Measurements from ENCODE around the gene PRXL2A.

The PRXL2A gene

GRCh38 chr10:80461208-80462183 lies 53.1 kb downstream of the PRXL2A start:
- DNase-seq (ENCODE audit: low read depth in 3 of 3), result no peak

DNA sequence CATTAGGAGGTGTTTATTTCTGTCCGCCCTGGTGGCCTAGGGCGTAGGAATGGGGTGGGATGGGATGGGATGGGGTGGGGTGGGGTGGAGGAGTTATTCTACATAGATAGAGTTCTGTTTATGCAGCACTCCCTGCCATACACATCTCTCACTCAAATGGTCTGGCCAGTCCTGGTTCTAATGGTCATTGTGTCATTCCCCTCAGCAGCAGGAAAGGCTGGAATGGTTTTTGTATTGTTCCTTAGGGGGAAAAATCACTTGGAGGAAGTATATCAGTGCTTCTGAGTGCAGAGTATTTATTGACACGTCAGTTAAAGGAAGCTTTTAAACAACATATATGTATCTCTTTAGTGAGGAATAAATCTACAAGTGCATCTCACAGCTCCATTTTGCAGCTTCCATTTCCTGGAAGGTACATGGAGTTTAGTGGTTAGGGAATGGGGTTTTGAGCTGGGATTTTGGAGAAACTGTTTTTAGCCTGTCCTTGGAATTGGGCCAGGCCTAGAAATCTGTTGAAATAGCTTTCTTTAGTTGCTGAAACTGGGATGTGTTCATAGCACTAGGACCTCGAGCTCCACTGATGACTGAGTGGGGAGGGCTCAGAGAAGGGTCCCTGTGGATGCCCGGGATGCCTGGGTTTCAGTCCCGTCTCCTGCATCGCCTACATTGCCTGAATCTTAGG lies 54.1 kb downstream of the PRXL2A start:
- no peak for DNase-seq (ENCODE audit: low read depth in 3 of 3)

- DNase-seq (ENCODE audit: low read depth in 3 of 3), result no peak
These were observed 54.8 kb downstream of the PRXL2A start for GRCh38 chr10:80462981-80463741.

GRCh38 chr10:80463868-80464267 lies 55.5 kb downstream of the PRXL2A start:
- no peak for DNase-seq (ENCODE audit: low read depth in 3 of 3)

GRCh38 chr10:80464557-80465450 lies 56.5 kb downstream of the PRXL2A start:
- DNase-seq (ENCODE audit: low read depth in 3 of 3), result no peak

DNA sequence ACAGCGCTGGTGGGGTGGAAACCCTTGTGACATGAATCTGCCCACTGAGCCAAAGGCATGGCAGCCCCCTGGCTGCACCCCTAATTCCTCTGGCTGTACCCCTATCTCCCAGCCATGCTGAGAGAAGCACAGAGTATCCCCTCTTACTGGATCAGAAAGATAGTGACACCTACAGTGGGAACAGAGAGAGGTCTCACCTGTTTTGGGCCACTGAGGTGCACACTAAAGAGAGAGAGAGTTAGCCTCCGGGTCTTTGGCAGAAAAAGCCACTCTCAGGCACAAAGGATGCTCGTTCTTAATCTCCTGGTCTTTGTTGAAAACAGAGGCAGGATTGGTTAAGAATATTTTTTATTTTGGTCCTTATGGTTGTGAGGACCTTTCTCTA lies 57.1 kb downstream of the PRXL2A start:
- DNase-seq (ENCODE audit: low read depth in 3 of 3), result no peak

DNA sequence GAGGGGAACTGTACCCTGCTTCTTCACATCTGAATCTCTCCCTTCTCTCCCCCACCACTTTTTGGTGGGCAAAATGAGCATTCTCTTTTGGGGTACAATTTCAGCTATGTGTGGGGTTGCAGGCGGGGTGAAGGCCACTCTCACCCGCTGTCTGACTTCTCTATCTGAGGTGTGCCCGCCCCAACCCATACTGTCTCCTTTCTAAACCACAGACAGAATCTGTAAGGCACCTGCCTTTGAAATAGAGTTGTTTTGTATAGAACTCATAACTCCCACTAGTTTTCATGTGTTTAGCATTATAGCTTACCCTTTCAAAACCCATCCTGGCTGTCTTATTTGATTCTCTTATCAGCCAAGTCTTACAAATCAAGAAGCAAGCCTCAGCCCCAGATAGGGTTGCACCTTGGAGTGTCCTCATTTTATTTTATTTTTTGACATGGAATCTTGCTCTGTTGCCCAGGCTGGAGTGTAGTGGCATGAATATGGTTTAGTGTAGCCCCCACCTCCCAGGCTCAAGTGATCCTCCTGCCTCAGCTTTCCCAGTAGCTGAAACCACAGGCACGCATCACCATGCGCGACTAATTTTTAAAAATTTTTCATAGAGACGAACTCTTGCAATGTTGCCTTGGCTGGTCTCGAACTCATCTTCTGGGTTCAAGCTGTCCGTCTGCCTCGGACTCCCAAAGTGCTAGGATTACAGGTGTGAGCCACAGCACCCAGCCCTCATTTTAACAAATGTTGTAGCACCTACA lies 57.7 kb downstream of the PRXL2A start:
- no peak for DNase-seq (ENCODE audit: low read depth in 3 of 3)

- DNase-seq (ENCODE audit: low read depth in 3 of 3), result no peak
These were observed 58.5 kb downstream of the PRXL2A start for GRCh38 chr10:80466724-80467326.

DNA sequence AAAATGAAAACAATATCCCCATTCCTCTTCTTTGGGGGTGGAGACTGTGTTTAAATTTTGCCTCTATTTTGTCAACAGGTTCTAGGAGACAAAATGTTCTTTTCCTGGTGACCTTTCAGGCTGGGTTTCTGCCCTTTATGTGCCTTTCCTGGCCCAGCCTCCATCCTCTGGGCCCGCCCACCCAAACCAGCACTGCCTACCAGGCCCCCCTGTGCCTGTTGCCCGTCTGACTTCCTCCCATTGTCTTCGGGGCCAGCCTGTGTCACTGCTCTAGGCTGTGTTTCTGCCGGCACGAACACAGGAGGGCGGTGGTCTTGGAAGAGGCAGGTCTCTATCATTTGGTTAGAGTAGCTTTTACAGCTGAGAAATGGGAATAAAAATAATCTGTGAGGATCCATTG lies 59.7 kb downstream of the PRXL2A start:
- peak in 1 of 3 experiments; percentile 59 for DNase-seq (ENCODE audit: low read depth in 3 of 3)

- no peak for DNase-seq (ENCODE audit: low read depth in 3 of 3)
These were observed 60.6 kb downstream of the PRXL2A start for GRCh38 chr10:80468806-80469421.

DNA sequence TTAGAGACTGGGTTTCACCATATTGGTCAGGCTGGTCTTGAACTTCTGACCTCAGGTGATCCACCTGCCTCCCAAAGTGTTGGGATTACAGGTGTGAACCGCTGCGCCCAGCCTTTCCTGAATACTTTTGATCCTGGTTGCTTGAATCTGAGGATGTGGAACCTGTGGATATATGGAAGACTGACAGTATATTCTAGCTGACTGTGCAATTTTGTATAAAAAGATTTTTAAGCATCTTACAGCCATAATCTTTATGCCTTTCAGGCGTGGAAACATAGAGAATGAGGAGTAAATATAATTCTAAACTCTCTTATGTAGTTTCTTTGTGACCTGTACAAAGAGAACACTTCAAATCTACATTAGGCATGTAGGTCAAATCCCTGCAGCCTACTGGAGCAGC lies 61.9 kb downstream of the PRXL2A start:
- no peak for DNase-seq (ENCODE audit: low read depth in 3 of 3)

DNA sequence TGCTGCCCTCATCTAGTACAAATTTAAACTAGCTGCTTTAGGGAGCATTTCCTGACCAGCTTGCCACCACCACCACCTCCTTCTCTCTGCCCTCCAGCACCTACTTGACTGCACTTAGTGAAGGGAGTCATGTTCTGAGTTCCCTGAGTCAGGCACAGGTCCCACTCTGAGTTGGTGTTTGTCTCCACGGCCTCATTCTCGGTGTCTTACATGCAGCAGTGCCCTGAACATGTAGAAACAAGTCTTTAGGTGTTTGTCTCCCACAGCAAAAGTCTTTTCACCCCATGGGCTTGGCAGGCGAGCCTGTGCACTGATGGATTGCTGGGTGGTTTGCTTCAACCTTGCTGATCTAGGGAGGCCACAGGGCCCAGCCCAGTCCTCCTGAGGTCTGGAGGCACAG lies 62.6 kb downstream of the PRXL2A start:
- no peak for DNase-seq (ENCODE audit: low read depth in 3 of 3)

GRCh38 chr10:80471715-80472233 lies 63.4 kb downstream of the PRXL2A start:
- peak in 1 of 3 experiments; percentile 56 for DNase-seq (ENCODE audit: low read depth in 3 of 3)

DNA sequence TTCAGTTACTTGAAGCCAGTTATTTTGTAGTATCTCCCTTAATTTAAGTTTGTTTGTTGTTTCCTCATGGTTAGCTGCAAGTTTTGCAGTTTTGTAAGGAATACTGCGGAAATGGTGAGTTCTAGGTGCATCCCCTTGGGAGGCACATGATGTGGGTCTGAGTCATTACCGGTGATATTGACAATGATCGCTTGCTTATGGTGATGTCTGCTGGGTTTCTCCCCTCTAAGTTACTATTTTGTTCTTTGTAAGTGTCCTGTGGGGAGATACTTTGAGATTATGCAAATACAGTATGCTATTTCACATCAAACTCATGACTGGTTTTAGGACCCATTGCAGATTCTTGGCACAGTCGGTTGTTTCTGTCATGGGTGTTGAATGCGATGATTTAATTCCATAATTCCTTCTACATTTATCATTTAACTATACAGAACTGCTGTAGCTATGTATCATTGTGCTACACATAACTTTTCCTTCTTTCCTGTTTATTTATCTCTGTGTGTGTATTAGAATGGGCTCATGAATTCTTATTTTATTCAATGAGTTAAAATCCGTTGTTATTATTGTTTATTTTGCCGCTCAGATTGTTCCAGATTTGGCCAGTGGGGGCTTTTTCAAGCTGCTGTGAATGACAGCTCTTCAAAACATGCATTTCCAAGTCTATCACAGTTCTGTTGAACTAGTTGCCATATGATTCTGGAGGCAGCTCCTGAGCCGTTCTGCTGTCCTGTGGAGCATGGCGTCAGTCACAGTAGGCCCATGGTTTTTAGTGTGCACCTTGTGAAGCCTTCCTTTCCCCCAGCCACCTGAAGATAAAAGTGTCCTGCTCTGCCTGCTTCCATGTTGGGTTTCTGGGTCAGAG lies 64.1 kb downstream of the PRXL2A start:
- DNase-seq (ENCODE audit: low read depth in 3 of 3), result no peak

- no peak for DNase-seq (ENCODE audit: low read depth in 3 of 3)
These were observed 64.8 kb downstream of the PRXL2A start for GRCh38 chr10:80473096-80473657.

GRCh38 chr10:80473692-80474596 lies 65.6 kb downstream of the PRXL2A start:
- DNase-seq (ENCODE audit: low read depth in 3 of 3), result no peak

DNA sequence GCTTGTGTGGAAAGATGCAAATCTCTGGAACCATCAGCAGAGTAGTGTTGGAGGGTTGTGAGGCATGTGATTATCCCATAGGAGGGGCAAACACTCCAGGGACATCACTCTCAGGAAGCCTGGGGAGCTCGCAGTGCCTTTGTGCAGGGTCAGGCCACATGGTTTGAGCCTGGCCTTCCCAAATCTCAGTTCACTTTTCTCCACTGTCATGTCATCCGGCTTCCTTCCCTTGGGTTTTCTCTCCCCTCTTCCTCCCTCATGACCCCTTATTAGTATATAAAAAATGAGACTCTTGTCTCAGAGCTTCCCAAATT lies 66.2 kb downstream of the PRXL2A start:
- no peak for DNase-seq (ENCODE audit: low read depth in 3 of 3)
